ENCODE data around the gene RASA4.
"Not testable (repeated sequence)": the region's sequence is repeated elsewhere in the genome, so short reads cannot be mapped to it uniquely, and the experiment has no call there.

RASA4 gene

GRCh38 chr7:102614873-102615272, 1.7 kb downstream of the RASA4 start:
- H3K9me3 Mint-ChIP-seq; H3K36me3 Mint-ChIP-seq (ENCODE audit: insufficient read depth); ATAC-seq (replicated peaks); H3K27ac Mint-ChIP-seq; H3K4me1 Mint-ChIP-seq (ENCODE audit: low read depth in 2 of 2); DNase-seq; H3K4me3 Mint-ChIP-seq; H3K27me3 Mint-ChIP-seq: not testable (repeated sequence)

- H3K4me3 Mint-ChIP-seq; H3K36me3 Mint-ChIP-seq (ENCODE audit: insufficient read depth); H3K27me3 Mint-ChIP-seq; DNase-seq; H3K27ac Mint-ChIP-seq; ATAC-seq (replicated peaks); H3K4me1 Mint-ChIP-seq (ENCODE audit: low read depth in 2 of 2); H3K9me3 Mint-ChIP-seq: not testable (repeated sequence)
Measured at GRCh38 chr7:102614346-102614697, 2.2 kb downstream of the RASA4 start.

- not testable (repeated sequence) for H3K27ac Mint-ChIP-seq; ATAC-seq (replicated peaks)
Measured at GRCh38 chr7:102613575-102614345, 2.8 kb downstream of the RASA4 start.

GRCh38 chr7:102611675-102612325, 4.8 kb downstream of the RASA4 start:
- DNase-seq; H3K4me1 Mint-ChIP-seq (ENCODE audit: low read depth in 2 of 2); H3K27ac Mint-ChIP-seq; H3K9me3 Mint-ChIP-seq; H3K36me3 Mint-ChIP-seq (ENCODE audit: insufficient read depth); ATAC-seq (replicated peaks); H3K27me3 Mint-ChIP-seq: not testable (repeated sequence)
- peak overlapping the region in 1 of 2 donors; percentile 62 for H3K4me3 Mint-ChIP-seq

More at GRCh38 chr7:102613575-102614345, 2.8 kb downstream of the RASA4 start:
- not testable (repeated sequence) for H3K4me3 Mint-ChIP-seq; H3K4me1 Mint-ChIP-seq (ENCODE audit: low read depth in 2 of 2); H3K9me3 Mint-ChIP-seq; H3K27me3 Mint-ChIP-seq; DNase-seq; H3K36me3 Mint-ChIP-seq (ENCODE audit: insufficient read depth)

- not testable (repeated sequence) for H3K9me3 Mint-ChIP-seq; H3K4me3 Mint-ChIP-seq; H3K27me3 Mint-ChIP-seq; H3K4me1 Mint-ChIP-seq (ENCODE audit: low read depth in 2 of 2); DNase-seq; H3K36me3 Mint-ChIP-seq (ENCODE audit: insufficient read depth); H3K27ac Mint-ChIP-seq
- ATAC-seq (replicated peaks), result peak; percentile 72
Measured at GRCh38 chr7:102611013-102611674, 5.4 kb downstream of the RASA4 start.

- H3K36me3 Mint-ChIP-seq (ENCODE audit: insufficient read depth); H3K4me1 Mint-ChIP-seq (ENCODE audit: low read depth in 2 of 2); DNase-seq; ATAC-seq (replicated peaks); H3K9me3 Mint-ChIP-seq; H3K27ac Mint-ChIP-seq; H3K27me3 Mint-ChIP-seq: not testable (repeated sequence)
- H3K4me3 Mint-ChIP-seq, result peak overlapping the region in 1 of 2 donors; percentile 46
Measured at GRCh38 chr7:102610441-102610840, 6.1 kb downstream of the RASA4 start.

- not testable (repeated sequence) for H3K4me1 Mint-ChIP-seq (ENCODE audit: low read depth in 2 of 2); ATAC-seq (replicated peaks); DNase-seq; H3K4me3 Mint-ChIP-seq; H3K9me3 Mint-ChIP-seq; H3K27me3 Mint-ChIP-seq; H3K27ac Mint-ChIP-seq; H3K36me3 Mint-ChIP-seq (ENCODE audit: insufficient read depth)
Measured at GRCh38 chr7:102609734-102610133, 6.8 kb downstream of the RASA4 start.

- not testable (repeated sequence) for H3K4me3 Mint-ChIP-seq; DNase-seq; ATAC-seq (replicated peaks); H3K36me3 Mint-ChIP-seq (ENCODE audit: insufficient read depth); H3K4me1 Mint-ChIP-seq (ENCODE audit: low read depth in 2 of 2); H3K27me3 Mint-ChIP-seq; H3K27ac Mint-ChIP-seq; H3K9me3 Mint-ChIP-seq
Measured at GRCh38 chr7:102606848-102607247, 9.7 kb downstream of the RASA4 start.

- not testable (repeated sequence) for H3K27ac Mint-ChIP-seq; ATAC-seq (replicated peaks); H3K27me3 Mint-ChIP-seq; H3K4me3 Mint-ChIP-seq; H3K36me3 Mint-ChIP-seq (ENCODE audit: insufficient read depth); H3K4me1 Mint-ChIP-seq (ENCODE audit: low read depth in 2 of 2); H3K9me3 Mint-ChIP-seq; DNase-seq
Measured at GRCh38 chr7:102604431-102605145, 12.0 kb downstream of the RASA4 start.

- DNase-seq; H3K4me1 Mint-ChIP-seq (ENCODE audit: low read depth in 2 of 2); H3K9me3 Mint-ChIP-seq; H3K4me3 Mint-ChIP-seq; H3K27me3 Mint-ChIP-seq; ATAC-seq (replicated peaks); H3K36me3 Mint-ChIP-seq (ENCODE audit: insufficient read depth); H3K27ac Mint-ChIP-seq: not testable (repeated sequence)
Measured at GRCh38 chr7:102602317-102602716, 14.2 kb downstream of the RASA4 start.

GRCh38 chr7:102599699-102600098, 16.9 kb downstream of the RASA4 start:
- not testable (repeated sequence) for H3K9me3 Mint-ChIP-seq; H3K27ac Mint-ChIP-seq; H3K27me3 Mint-ChIP-seq; ATAC-seq (replicated peaks); DNase-seq; H3K36me3 Mint-ChIP-seq (ENCODE audit: insufficient read depth); H3K4me1 Mint-ChIP-seq (ENCODE audit: low read depth in 2 of 2); H3K4me3 Mint-ChIP-seq

GRCh38 chr7:102596036-102596435, 20.5 kb downstream of the RASA4 start:
- not testable (repeated sequence) for H3K4me1 Mint-ChIP-seq (ENCODE audit: low read depth in 2 of 2); ATAC-seq (replicated peaks); H3K9me3 Mint-ChIP-seq; H3K27me3 Mint-ChIP-seq; H3K36me3 Mint-ChIP-seq (ENCODE audit: insufficient read depth); H3K27ac Mint-ChIP-seq; DNase-seq; H3K4me3 Mint-ChIP-seq

- H3K9me3 Mint-ChIP-seq; H3K36me3 Mint-ChIP-seq (ENCODE audit: insufficient read depth); H3K4me1 Mint-ChIP-seq (ENCODE audit: low read depth in 2 of 2); DNase-seq; H3K4me3 Mint-ChIP-seq; H3K27ac Mint-ChIP-seq; H3K27me3 Mint-ChIP-seq: not testable (repeated sequence)
- peak; percentile 70 for ATAC-seq (replicated peaks)
Measured at GRCh38 chr7:102593637-102594334, 22.8 kb downstream of the RASA4 start.
